ENCODE results near the gene TFAP2A.

Gene TFAP2A

DNA sequence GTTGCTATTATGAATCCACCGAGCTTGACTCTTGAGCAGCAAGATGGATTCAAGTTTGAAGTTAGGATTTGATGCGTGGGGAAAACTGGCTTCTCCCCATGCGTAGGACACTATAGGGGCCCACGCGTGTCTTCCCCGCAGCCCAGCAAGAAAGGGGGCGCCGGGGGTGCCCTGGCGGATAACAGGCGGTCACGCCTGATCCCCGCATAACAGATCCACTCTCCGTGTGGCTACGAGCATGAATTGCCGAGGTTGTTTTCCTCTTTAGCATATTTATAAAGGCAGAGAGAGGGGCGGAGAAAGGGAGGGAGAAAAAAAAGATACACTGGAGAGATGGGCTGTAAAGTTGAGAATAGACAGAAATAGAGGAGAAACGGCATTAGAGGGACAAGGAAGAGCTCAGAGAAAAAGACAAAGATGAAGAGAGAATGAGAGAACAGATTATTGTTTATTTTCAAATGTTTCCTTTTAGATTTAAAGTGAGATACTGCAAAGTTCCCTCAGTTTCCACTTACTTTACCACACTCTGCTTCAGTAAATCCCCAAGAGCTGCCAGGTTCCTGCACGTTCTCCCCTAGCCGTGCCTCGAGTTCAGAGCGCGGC is 32.0 kb downstream of the TFAP2A start:
- DNase-seq (ENCODE audit: low read depth), result no peak

DNA sequence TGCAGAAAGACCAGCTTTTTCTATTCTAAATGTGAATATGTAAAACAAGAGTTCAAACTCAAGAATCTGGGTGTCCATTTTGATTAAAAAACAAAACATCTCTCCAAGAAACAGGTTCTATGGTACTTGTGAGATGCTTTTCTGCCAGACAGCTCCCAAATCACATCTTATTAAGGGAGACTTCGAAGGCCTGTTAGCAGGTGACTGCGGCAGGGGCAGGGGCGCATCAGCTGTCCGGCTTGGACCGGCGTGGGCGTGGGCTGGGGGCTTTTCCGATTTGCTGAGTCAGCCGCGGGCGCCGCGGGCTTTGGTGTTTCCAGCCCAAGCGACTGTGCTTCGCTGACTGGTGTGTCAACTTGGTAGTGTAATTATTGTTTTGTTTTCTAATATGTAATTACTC is 32.6 kb downstream of the TFAP2A start:
- DNase-seq (ENCODE audit: low read depth), result no peak

- no peak for DNase-seq (ENCODE audit: low read depth)
These were observed 33.1 kb downstream of the TFAP2A start for GRCh38 chr6:10381830-10382208.

GRCh38 chr6:10381133-10381829 is 33.6 kb downstream of the TFAP2A start:
- DNase-seq (ENCODE audit: low read depth), result no peak

- no peak for DNase-seq (ENCODE audit: low read depth)
These were observed 39.4 kb downstream of the TFAP2A start for GRCh38 chr6:10375391-10375969.

DNA sequence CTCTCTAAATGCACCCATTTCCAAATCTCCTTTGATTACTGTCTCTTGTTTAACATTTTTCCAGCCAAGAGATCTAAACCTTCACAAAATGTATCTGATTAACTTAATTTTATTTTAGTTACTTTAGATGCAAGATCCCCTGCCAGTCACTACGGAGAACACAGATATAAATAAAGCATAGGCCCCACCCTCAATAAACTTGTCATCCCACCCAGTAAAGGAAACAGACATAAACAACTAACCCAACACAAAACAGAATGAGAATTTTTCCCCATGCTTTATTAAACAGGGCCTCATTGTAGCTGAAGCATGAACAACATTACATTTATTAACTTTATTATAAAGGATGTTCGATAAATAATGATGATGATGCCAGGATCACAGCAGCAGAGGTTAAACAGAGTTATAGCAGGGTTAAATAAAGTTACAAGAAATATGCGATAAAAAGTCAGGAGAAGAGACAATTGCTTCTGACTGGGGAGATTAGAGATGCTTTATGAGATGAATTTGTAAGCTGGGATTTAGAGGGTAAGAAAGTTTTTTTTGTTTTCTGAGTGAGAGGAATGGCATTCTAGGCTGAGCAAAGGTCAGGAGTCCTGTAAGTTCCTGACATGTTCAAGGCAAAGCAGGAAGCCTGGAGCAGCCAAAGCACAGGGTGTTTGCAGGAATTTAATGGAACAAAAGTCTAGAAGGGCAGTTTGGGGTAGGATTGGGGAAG is 41.1 kb downstream of the TFAP2A start:
- DNase-seq (ENCODE audit: low read depth), result no peak

GRCh38 chr6:10369896-10370295 is 45.0 kb downstream of the TFAP2A start:
- no peak for DNase-seq (ENCODE audit: low read depth)

DNA sequence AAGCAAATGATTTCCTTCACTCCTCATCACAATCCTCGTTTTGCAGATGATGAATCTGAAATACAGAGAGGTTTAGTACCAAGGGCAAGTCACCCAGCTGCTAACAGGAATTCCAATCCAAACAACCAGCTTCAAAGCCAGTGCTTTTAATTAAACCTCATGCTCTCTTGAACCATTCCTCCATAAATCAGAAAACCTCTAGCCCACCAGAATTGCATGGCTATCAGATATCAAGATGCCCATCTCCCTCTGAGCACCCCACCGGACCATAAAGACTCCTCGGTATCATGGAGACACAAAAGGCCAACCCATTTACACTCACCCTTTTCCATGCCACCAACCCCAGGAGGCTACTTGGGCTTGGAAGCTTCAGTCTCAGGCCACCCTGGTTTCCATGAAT is 46.0 kb downstream of the TFAP2A start:
- DNase-seq (ENCODE audit: low read depth), result no peak

DNA sequence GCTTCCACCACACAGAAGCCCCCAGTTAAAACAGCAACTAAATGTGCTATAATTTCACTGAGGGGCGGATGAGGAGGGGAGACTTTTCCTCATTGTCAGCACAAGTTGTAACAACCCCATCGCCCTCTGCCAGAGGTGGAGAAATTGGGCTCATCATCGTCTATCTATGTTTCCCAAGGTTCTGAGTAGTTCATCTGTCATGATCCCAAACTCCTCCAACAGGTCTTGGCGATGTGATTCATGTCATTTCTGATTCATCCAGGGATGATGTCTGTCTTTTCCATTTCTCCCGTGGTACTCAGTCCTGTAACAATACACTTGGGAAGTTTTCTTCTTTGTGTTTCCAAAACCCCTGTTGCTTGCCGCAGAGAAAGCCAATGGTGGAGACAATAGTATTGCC is 51.0 kb downstream of the TFAP2A start:
- DNase-seq (ENCODE audit: low read depth), result no peak

GRCh38 chr6:10362300-10362699 is 52.6 kb downstream of the TFAP2A start:
- no peak for DNase-seq (ENCODE audit: low read depth)

DNA sequence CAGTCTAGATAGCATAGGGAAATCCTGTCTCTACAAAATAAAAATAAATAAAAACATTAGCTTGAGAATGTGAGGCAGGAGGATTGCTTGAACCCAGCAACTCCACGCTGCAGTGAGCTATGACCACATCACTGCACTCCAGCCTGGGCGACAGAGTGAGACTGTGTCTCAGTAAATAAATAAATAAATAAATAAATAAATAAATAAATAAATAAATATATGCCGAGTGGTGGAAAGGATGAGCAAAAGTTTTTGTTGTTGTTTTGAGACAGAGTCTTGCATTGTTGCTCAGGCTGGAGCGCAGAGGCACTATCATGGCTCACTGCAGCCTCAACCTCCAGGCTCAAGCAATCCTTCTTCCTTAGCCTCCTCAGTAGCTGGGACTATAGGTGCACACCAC is 53.4 kb downstream of the TFAP2A start:
- no peak for DNase-seq (ENCODE audit: low read depth)

GRCh38 chr6:10359581-10359980 is 55.3 kb downstream of the TFAP2A start:
- no peak for DNase-seq (ENCODE audit: low read depth)

DNA sequence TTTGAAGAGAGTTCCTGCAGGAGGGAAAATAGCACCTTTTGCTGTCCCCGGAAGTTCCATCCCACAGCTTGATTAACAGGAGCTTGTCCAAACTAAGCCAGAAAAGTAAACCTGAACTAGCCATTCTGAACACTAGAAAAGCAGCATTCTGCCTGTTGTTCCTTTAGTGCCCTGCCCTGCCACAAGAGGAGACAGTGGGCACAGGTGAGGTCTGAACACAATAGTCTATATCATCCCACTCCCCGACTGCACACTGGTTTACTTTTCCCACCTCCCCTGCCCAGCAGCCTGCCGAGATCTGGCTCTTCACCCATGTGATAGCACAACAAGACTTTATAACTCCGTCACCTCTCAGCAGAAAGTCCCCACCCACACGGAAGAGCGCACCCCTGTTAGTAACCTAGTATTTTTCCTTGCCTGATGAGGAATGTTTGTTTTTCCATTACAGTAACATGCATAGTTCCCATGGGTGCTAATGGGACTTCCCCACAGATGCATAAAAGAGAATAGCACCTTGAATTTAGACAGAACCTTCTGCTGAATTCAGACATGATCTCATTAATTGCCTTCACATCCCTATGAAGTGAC is 59.7 kb downstream of the TFAP2A start:
- no peak for DNase-seq (ENCODE audit: low read depth)

DNA sequence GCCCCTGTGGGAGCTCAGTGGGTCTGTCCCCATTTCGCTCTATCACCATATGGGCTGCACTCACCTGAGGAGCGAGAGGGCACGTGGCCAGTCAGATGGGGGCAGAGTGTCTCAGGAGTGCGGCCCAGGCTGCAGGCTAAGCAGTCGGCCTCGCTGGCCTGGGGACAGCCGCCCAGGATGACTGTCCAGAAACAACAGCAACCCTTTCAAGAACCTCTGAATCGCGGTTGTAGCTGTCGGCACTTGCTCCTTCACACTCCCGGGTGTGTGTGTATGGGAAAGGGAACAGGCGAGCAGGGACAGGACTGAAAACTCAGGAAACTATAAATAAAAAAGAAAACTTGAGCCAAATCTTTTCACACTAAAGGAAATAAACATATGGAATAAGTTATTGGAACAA is 63.1 kb downstream of the TFAP2A start:
- DNase-seq (ENCODE audit: low read depth), result no peak

DNA sequence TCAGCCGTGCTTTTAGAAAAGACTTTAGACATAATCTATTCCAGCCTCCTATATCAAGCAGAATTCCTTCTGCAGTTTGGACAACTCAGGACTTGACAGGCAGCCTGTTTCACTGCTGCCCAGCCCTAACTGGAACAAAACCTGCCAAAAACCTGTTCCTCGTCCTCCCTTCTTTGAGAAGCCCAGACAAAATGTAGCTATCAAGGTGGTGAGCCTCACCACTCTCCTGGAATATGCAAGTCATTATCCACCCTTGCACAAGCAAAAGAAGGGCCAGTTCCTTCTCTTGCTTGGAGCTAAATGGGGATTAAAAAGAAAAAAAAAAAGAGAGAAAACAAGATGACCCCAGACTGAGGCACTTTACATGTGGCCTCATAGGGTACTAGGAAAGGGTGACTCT is 64.2 kb downstream of the TFAP2A start:
- DNase-seq (ENCODE audit: low read depth), result no peak

- no peak for DNase-seq (ENCODE audit: low read depth)
These were observed 67.1 kb downstream of the TFAP2A start for GRCh38 chr6:10347561-10348327.

Measured in activated T-cell treated with anti-CD3 and anti-CD28 coated beads for 1 hour (primary cell).